GM12878 (cell line): Measurements from ENCODE around the gene NXNL1. TPM values are rescaled to one million over a fixed set of nuclear protein-coding genes. Genes with fewer than 3 reads are reported as not detected.
A peak's percentile ranks its signal among the peaks of the same experiment; 100 is the strongest.

ENCODE experiments used
- ATAC-seq: fragments of 200-7000 bp; cut with Tn5 transposase; 3 replicates; pipeline ENCODE4 v1.9.1; 2020; ENCODE audit warnings: mild to moderate bottlenecking, moderate library complexity
- BruUV-seq: library from RNA; stranded (reverse); fragments of 400-500 nt; replicated peaks from 2 replicates; lab custom pipeline; 2021; lab: Mats Ljungman, UMichigan
- CTCF ChIA-PET: fragments of 300-600 bp; sonication (Branson Sonifier 250); formaldehyde crosslinking; extraction: SDS; loops from one replicate; lab custom pipeline; 2021; ENCODE audit warnings: inconsistent platforms; lab: Yijun Ruan, JAX
- POLR2A ChIA-PET: fragments of 350-600 bp; formaldehyde crosslinking; extraction: SDS; loops from one replicate; lab custom pipeline; 2021; ENCODE audit warnings: inconsistent platforms; lab: Charles Lee
- RAD21 ChIA-PET: fragments of 300-600 bp; sonication (Branson Sonifier 250); formaldehyde crosslinking; loops from one replicate; lab custom pipeline; 2023; ENCODE audit warnings: antibody characterized with exemption; ENCODE audit not compliant: unreplicated experiment; lab: Charles Lee
- SMC1A ChIA-PET: fragments of 300-600 bp; sonication (Branson Sonifier 250); formaldehyde crosslinking; loops from one replicate; lab custom pipeline; 2023; ENCODE audit not compliant: unreplicated experiment, uncharacterized antibody; lab: Charles Lee
- DNase-seq: peaks from one replicate; pipeline ENCODE4 v3.0.0-alpha.2; 2011; ENCODE audit warnings: low read depth, low spot score
- FAIRE-seq: peaks from 3 replicates; lab custom pipeline; 2011; peaks lifted over from hg19 to GRCh38; lab: Jason Lieb, UNC
- H2AFZ ChIP-seq: 2 replicates; pipeline ENCODE4 v1.6.0; 2011; ENCODE audit warnings: low read depth, low read length, control low read depth; ENCODE audit not compliant: control insufficient read depth
- H3K27ac ChIP-seq: 2 replicates; pipeline ENCODE4 v1.5.1; 2011; ENCODE audit warnings: control low read depth; ENCODE audit not compliant: control insufficient read depth, insufficient read depth
- H3K27me3 ChIP-seq, 2 experiments: replicated peaks in 1 of 2; 2 replicates each; pipeline versions ENCODE4 v1.6.0 to v1.6.1; 2011; ENCODE audit warnings: low read length in 1 of 2; ENCODE audit not compliant: control insufficient read depth in 2 of 2, insufficient read depth in 2 of 2
- H3K36me3 ChIP-seq, 2 experiments: 2 replicates each; pipeline ENCODE4 v1.5.1; 2011; ENCODE audit warnings: low read length in 1 of 2; ENCODE audit not compliant: control insufficient read depth in 2 of 2, insufficient read depth in 2 of 2
- H3K4me1 ChIP-seq: 2 replicates; pipeline ENCODE4 v1.6.1; 2011; ENCODE audit warnings: mild to moderate bottlenecking, low read length, moderate library complexity, mixed read lengths; ENCODE audit not compliant: control insufficient read depth, insufficient read depth
- H3K4me2 ChIP-seq: 2 replicates; pipeline ENCODE4 v1.6.0; 2011; ENCODE audit warnings: control low read depth; ENCODE audit not compliant: control insufficient read depth, insufficient read depth
- H3K4me3 ChIP-seq: fragments of 200-600 bp; sonication (generic); 2 replicates; pipeline ENCODE4 v1.5.1; 2016
- H3K79me2 ChIP-seq: 2 replicates; pipeline ENCODE4 v1.6.0; 2011; ENCODE audit warnings: low read length; ENCODE audit not compliant: control insufficient read depth, insufficient read depth
- H3K9ac ChIP-seq: 2 replicates; pipeline ENCODE4 v1.8.0; 2011; ENCODE audit warnings: low read length, control low read depth, mixed read lengths; ENCODE audit not compliant: control insufficient read depth, insufficient read depth
- H3K9me3 ChIP-seq: replicated peaks from 3 replicates; pipeline ENCODE4 v1.5.1; 2011; ENCODE audit warnings: mild to moderate bottlenecking, low read length; ENCODE audit not compliant: control insufficient read depth, insufficient read depth
- H4K20me1 ChIP-seq: 2 replicates; pipeline ENCODE4 v1.6.0; 2011; ENCODE audit not compliant: control insufficient read depth, insufficient read depth
- ATF7 ChIP-seq: fragments of 450-650 bp; IDR thresholded peaks from 2 replicates; pipeline ENCODE4 v1.6.1; 2016; ENCODE audit warnings: low read depth, mild to moderate bottlenecking
- BCL11A ChIP-seq: IDR thresholded peaks from 2 replicates; pipeline ENCODE4 v1.6.1; 2011; ENCODE audit warnings: low read depth, low read length
- CBX5 ChIP-seq: sonication (generic); IDR thresholded peaks from 2 replicates; pipeline ENCODE4 v1.6.1; 2016; ENCODE audit warnings: low read depth, moderate library complexity, mild to moderate bottlenecking, inconsistent platforms
- CREB1 ChIP-seq: IDR thresholded peaks from 2 replicates; pipeline ENCODE4 v1.6.1; 2012; ENCODE audit warnings: low read depth, mild to moderate bottlenecking, inconsistent platforms
- CREM ChIP-seq: IDR thresholded peaks from 2 replicates; pipeline ENCODE4 v1.6.1; 2014; ENCODE audit warnings: antibody characterized with exemption, low read depth
- HCFC1 ChIP-seq: fragments of 150-350 bp; IDR thresholded peaks from 2 replicates; pipeline ENCODE4 v1.6.1; 2014; ENCODE audit warnings: low read length
- HDAC6 ChIP-seq: fragments of 200-600 bp; sonication (generic); IDR thresholded peaks from one replicate; pipeline ENCODE4 v1.8.0; 2017; ENCODE audit warnings: antibody characterized with exemption; ENCODE audit not compliant: unreplicated experiment
- IRF4 ChIP-seq: IDR thresholded peaks from 2 replicates; pipeline ENCODE4 v1.6.1; 2011; ENCODE audit warnings: low read depth, low read length
- KAT2A ChIP-seq: conservative IDR thresholded peaks from 2 replicates; pipeline ENCODE4 v1.6.1; 2011; ENCODE audit warnings: low read depth, low read length; ENCODE audit not compliant: control insufficient read depth
- MTA2 ChIP-seq: fragments of 450-650 bp; IDR thresholded peaks from 2 replicates; pipeline ENCODE4 v1.6.1; 2016; ENCODE audit warnings: low read depth, mild to moderate bottlenecking, moderate library complexity
- MYC ChIP-seq: IDR thresholded peaks from 2 replicates; pipeline ENCODE4 v1.6.1; 2011; ENCODE audit warnings: mild to moderate bottlenecking, low read length, moderate library complexity, inconsistent platforms; ENCODE audit not compliant: insufficient read depth, insufficient replicate concordance, insufficient read length, severe bottlenecking
- NR2C1 ChIP-seq: fragments of 450-650 bp; IDR thresholded peaks from 2 replicates; pipeline ENCODE4 v1.6.1; 2017; ENCODE audit warnings: antibody characterized with exemption, mild to moderate bottlenecking, moderate library complexity
- POLR2AphosphoS5 ChIP-seq: IDR thresholded peaks from 2 replicates; pipeline ENCODE4 v1.6.1; 2011; ENCODE audit warnings: mild to moderate bottlenecking, low read length, inconsistent platforms
- RAD21 ChIP-seq: IDR thresholded peaks from 2 replicates; pipeline ENCODE4 v1.6.1; 2011; ENCODE audit warnings: mild to moderate bottlenecking, low read depth, low read length, moderate library complexity; ENCODE audit not compliant: insufficient read depth
- RELA ChIP-seq: fragments of 450-650 bp; IDR thresholded peaks from 2 replicates; pipeline ENCODE4 v1.8.0; 2014; ENCODE audit warnings: borderline replicate concordance; ENCODE audit not compliant: partially characterized antibody
- RELB ChIP-seq: fragments of 450-650 bp; IDR thresholded peaks from 2 replicates; pipeline ENCODE4 v1.6.1; 2017; ENCODE audit warnings: low read depth, mild to moderate bottlenecking, moderate library complexity
- SMAD1 ChIP-seq: fragments of 450-650 bp; IDR thresholded peaks from 2 replicates; pipeline ENCODE4 v1.6.1; 2018; ENCODE audit warnings: mild to moderate bottlenecking, low read depth; ENCODE audit not compliant: partially characterized antibody
- SREBF1 ChIP-seq: IDR thresholded peaks from 2 replicates; pipeline ENCODE4 v1.6.1; 2012; ENCODE audit warnings: mild to moderate bottlenecking, low read length
- SREBF2 ChIP-seq: IDR thresholded peaks from 2 replicates; pipeline ENCODE4 v1.6.1; 2012; ENCODE audit warnings: mild to moderate bottlenecking, low read length
- STAT3 ChIP-seq: IDR thresholded peaks from 2 replicates; pipeline ENCODE4 v1.6.1; 2011; ENCODE audit warnings: low read depth, low read length, improper control_type of control experiment
- YBX1 ChIP-seq: fragments of 450-650 bp; IDR thresholded peaks from 2 replicates; pipeline ENCODE4 v1.6.1; 2016; ENCODE audit warnings: antibody characterized with exemption
- YY1 ChIP-seq: IDR thresholded peaks from 2 replicates; pipeline ENCODE4 v1.6.1; 2011; ENCODE audit warnings: low read depth, mild to moderate bottlenecking, low read length
- ZNF217 ChIP-seq: fragments of 450-650 bp; IDR thresholded peaks from 2 replicates; pipeline ENCODE4 v1.6.1; 2017; ENCODE audit warnings: antibody characterized with exemption, mild to moderate bottlenecking
- ZNF24 ChIP-seq: fragments of 450-650 bp; IDR thresholded peaks from 2 replicates; pipeline ENCODE4 v1.6.1; 2017; ENCODE audit warnings: antibody characterized with exemption, mild to moderate bottlenecking
- ZZZ3 ChIP-seq: IDR thresholded peaks from 2 replicates; pipeline ENCODE4 v1.6.1; 2011; ENCODE audit warnings: low read depth; ENCODE audit not compliant: control insufficient read depth, insufficient read length
- WGBS: methylation state at CpG from one replicate; pipeline ENCODE4 v1.1.6; 2016; ENCODE audit warnings: low lambda C conversion rate; ENCODE audit not compliant: insufficient replicate concordance, insufficient coverage; ENCODE audit errors: missing lambda C conversion rate; 5-methylcytosine and 5-hydroxymethylcytosine counted together
- in situ Hi-C: fragments of 300-500 bp; cut with MboI; formaldehyde crosslinking; loops from 9 replicates; pipeline ENCODE4 v1.14.3; 2018; ENCODE audit warnings: mixed read lengths
- intact Hi-C: fragments of 100-400 bp; cut with micrococcal nuclease; formaldehyde crosslinking; loops from one replicate; pipeline ENCODE4 v1.14.2; 2022; ENCODE audit not compliant: unreplicated experiment
- polyA plus RNA-seq, 11 experiments: library from polyadenylated mRNA; depleted of rRNA in 4 of 11; unstranded in 6 of 11; stranded (reverse) in 5 of 11; fragments of >200 nt; fragmentation: Nextera tagmentation in 4 of 11; fragmentation: Illumina TruSeq in 1 of 11; extraction: Ambion mirVana in 4 of 11; extraction: Trizol in 1 of 11; gene quantifications; 1 replicate in 1 of 11; 2 replicates in 10 of 11; pipeline versions ENCODE4 v1.2.1 to v1.2.3, GENCODE V29; 2011 to 2016; ENCODE audit warnings: inconsistent platforms in 2 of 11, missing spikeins in 2 of 11, low read depth in 1 of 11
- total RNA-seq, 4 experiments: library from RNA; depleted of rRNA in 3 of 4; stranded (reverse); fragments of >200 nt in 3 of 4; fragmentation: Illumina TruSeq in 1 of 4; extraction: Trizol in 1 of 4; gene quantifications; 2 replicates each; pipeline versions ENCODE4 v1.2.1 to v1.2.3, GENCODE V29; 2013 to 2021
- TF ChIP-seq, protein P1 (sequence below): IDR thresholded peaks from 2 replicates; pipeline ENCODE4 v1.6.1; 2012; ENCODE audit warnings: low read depth, low read length, improper control_type of control experiment

NXNL1 gene
- total and polyA plus RNA-seq, 10 of the 15 experiments (the other 5 are each of a cell fraction or from before 2014, with no cell fraction given), result not detected

GRCh38 chr19:17469481-17470067 lies 8.8 kb upstream of the NXNL1 start:
- peak overlapping the region; percentile 61; the same call in 1 of the 2 replicates for H3K9ac ChIP-seq
- peak overlapping the region; percentile 99 for H3K4me2 ChIP-seq
- ChIA-PET RAD21 (no interaction called here), SMC1A (interaction anchor here (0.6 to 0.8 kb wide), 2 partner anchors 17 to 26 kb away, joined by 3 to 5 read pairs; no protein-coding TSS in a partner anchor), CTCF (interaction anchor here (1.0 to 6.0 kb wide), 2 partner anchors 75 to 83 kb away, joined by 4 to 36 read pairs; partner anchors contain the start of gene CCDC194), POLR2A (interaction anchor here (1.4 kb wide), 1 partner anchor 81 kb away, joined by 3 read pairs; no protein-coding TSS in a partner anchor)
- no peaks in the 10 kb centered on the region for H3K9me3 ChIP-seq
- in situ Hi-C loops, result loop anchor here (5.0 kb wide), 2 partner anchors 72 to 122 kb away; no protein-coding TSS in a partner anchor
- peak overlapping the region; percentile 80 for H3K4me3 ChIP-seq
- H4K20me1 ChIP-seq, result no peaks in the 10 kb centered on the region
- peak overlapping the region; percentile 99 for H2AFZ ChIP-seq
- 2% methylated on average over 22 of the region's 31 CpGs for WGBS
- DNase-seq (peak; percentile 86), ATAC-seq (peak; percentile 87), FAIRE-seq (peak; percentile 75)
- H3K27me3 ChIP-seq, result no peaks in the 10 kb centered on the region
- intact Hi-C loops, result no loop called here
- no peaks in the 10 kb centered on the region for H3K79me2 ChIP-seq
- peaks cover 22% of the 10 kb centered on the region for H3K4me1 ChIP-seq
- no TSS peak for BruUV-seq
- H3K27ac ChIP-seq, result peak overlapping the region; percentile 61
- H3K36me3 ChIP-seq, result no peaks in the 10 kb centered on the region
- no peak for TF ChIP-seq ZZZ3
- TF ChIP-seq, protein P1, sequence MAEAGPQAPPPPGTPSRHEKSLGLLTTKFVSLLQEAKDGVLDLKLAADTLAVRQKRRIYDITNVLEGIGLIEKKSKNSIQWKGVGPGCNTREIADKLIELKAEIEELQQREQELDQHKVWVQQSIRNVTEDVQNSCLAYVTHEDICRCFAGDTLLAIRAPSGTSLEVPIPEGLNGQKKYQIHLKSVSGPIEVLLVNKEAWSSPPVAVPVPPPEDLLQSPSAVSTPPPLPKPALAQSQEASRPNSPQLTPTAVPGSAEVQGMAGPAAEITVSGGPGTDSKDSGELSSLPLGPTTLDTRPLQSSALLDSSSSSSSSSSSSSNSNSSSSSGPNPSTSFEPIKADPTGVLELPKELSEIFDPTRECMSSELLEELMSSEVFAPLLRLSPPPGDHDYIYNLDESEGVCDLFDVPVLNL, result no peak
- no peak for TF ChIP-seq YBX1
- TF ChIP-seq BCL11A, result no peak
- TF ChIP-seq POLR2AphosphoS5, result no peak
- no peak for TF ChIP-seq KAT2A
- no peak for TF ChIP-seq MTA2
- TF ChIP-seq RAD21, result no peak
- TF ChIP-seq CREM, result no peak
- no peak for TF ChIP-seq SMAD1
- TF ChIP-seq YY1, result peak; percentile 53; the same call in 1 of the 2 replicates
- TF ChIP-seq MYC, result no peak
- no peak for TF ChIP-seq HDAC6
- TF ChIP-seq NR2C1, result 0 out of 2 replicates have a peak, but pooled peaks have one; percentile 16
- no peak for TF ChIP-seq STAT3
- TF ChIP-seq RELB, result no peak
- no peak for TF ChIP-seq ZNF217
- TF ChIP-seq ATF7, result no peak
- TF ChIP-seq SREBF1, result no peak
- no peak for TF ChIP-seq ZNF24
- no peak for TF ChIP-seq CREB1
- TF ChIP-seq CBX5, result no peak
- no peak; the same call in 1 of the 2 replicates for TF ChIP-seq HCFC1
- TF ChIP-seq IRF4, result no peak
- no peak for TF ChIP-seq SREBF2
- peak; percentile 61 for TF ChIP-seq RELA
